HEK293T (cell line): Measurements from ENCODE around the gene TPGS2.

Experiments used
- ARNT ChIP-seq: fragments of 450-650 bp; IDR thresholded peaks from 2 replicates; pipeline ENCODE4 v1.6.1; 2017; ENCODE audit warnings: mild to moderate bottlenecking
- BHLHE40 ChIP-seq: fragments of 450-650 bp; IDR thresholded peaks from 2 replicates; pipeline ENCODE4 v1.6.1; 2016; ENCODE audit warnings: mild to moderate bottlenecking, moderate library complexity, borderline replicate concordance
- ELF4 ChIP-seq: fragments of 450-650 bp; IDR thresholded peaks from 2 replicates; pipeline ENCODE4 v1.6.1; 2017; ENCODE audit warnings: antibody characterized with exemption
- FOXA1 ChIP-seq: fragments of 450-650 bp; IDR thresholded peaks from 2 replicates; pipeline ENCODE4 v1.6.1; 2016; ENCODE audit warnings: mild to moderate bottlenecking
- SP1 ChIP-seq: fragments of 450-650 bp; IDR thresholded peaks from 2 replicates; pipeline ENCODE4 v1.6.1; 2017
- TF ChIP-seq, protein P1 (sequence below): fragments of 450-650 bp; IDR thresholded peaks from 2 replicates; pipeline ENCODE4 v1.6.1; 2016

DNA sequence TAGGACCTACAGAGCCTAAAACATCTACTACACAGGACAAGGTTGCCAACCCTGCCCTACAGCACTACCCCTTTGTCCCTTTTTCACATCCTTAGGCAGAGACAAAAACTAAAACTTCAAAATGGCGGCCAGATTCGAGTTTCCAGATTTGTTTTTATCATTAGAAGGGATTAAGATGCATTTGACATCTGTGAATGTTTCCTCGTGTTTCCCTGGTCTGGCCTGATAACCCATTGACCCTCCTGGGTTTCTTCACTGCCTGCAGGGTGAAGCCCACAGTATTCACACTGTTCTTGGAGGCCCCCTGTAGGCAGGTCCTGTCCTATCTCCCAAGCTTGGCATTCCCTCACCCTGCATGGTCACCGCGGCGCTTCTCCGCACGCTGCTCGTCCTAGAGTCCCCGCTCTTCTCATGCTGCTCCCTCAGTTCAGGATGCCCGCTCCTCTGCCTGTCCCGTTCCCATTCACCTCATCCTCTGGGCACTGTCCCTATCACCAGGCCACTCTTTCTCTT lies 67.6 kb downstream of the TPGS2 start:
- TF ChIP-seq SP1, result no peak
- no peak for TF ChIP-seq ELF4
- TF ChIP-seq, protein P1, sequence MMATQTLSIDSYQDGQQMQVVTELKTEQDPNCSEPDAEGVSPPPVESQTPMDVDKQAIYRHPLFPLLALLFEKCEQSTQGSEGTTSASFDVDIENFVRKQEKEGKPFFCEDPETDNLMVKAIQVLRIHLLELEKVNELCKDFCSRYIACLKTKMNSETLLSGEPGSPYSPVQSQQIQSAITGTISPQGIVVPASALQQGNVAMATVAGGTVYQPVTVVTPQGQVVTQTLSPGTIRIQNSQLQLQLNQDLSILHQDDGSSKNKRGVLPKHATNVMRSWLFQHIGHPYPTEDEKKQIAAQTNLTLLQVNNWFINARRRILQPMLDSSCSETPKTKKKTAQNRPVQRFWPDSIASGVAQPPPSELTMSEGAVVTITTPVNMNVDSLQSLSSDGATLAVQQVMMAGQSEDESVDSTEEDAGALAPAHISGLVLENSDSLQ, result no peak
- TF ChIP-seq ARNT, result no peak
- no peak for TF ChIP-seq BHLHE40
- no peak for TF ChIP-seq FOXA1
